Endothelial cell of umbilical vein (primary cell): ENCODE measurements around the gene MYMK. TPM values are rescaled to one million over a fixed set of nuclear protein-coding genes. Genes with fewer than 3 reads are reported as not detected.

Experiments
- BruUV-seq: library from RNA; stranded (reverse); fragments of 400-500 nt; replicated peaks from 2 replicates; lab custom pipeline; 2021; lab: Mats Ljungman, UMichigan
- CTCF ChIA-PET: fragments of 300-600, 350-600 bp; sonication (Branson Sonifier 250); formaldehyde crosslinking; loops from one replicate; lab custom pipeline; 2021; ENCODE audit warnings: antibody characterized with exemption, inconsistent platforms; lab: Charles Lee
- POLR2A ChIA-PET: fragments of 300-600, 350-600 bp; sonication (Branson Sonifier 250); formaldehyde crosslinking; loops from one replicate; lab custom pipeline; 2021; ENCODE audit warnings: antibody characterized with exemption, inconsistent platforms; lab: Charles Lee
- DNase-seq: peaks from one replicate; pipeline ENCODE4 v3.0.0-alpha.2; 2011; ENCODE audit warnings: low read depth, low spot score
- FAIRE-seq: peaks from 2 replicates; lab custom pipeline; 2011; peaks lifted over from hg19 to GRCh38; lab: Jason Lieb, UNC
- H2AFZ ChIP-seq: 2 replicates; pipeline ENCODE4 v1.6.0; 2012; ENCODE audit warnings: low read depth, low read length, control low read depth, inconsistent platforms
- H3K27ac ChIP-seq: 2 replicates; pipeline ENCODE4 v1.5.1; 2011; ENCODE audit warnings: low read depth, mild to moderate bottlenecking, control low read depth, low read length, moderate library complexity; ENCODE audit not compliant: insufficient read depth
- H3K27me3 ChIP-seq, 2 experiments: 2 replicates each; pipeline versions ENCODE4 v1.6.0 to v1.6.1; 2011; ENCODE audit warnings: low read length in 2 of 2, mixed read lengths in 1 of 2; ENCODE audit not compliant: control insufficient read depth in 2 of 2, insufficient read depth in 2 of 2
- H3K36me3 ChIP-seq, 2 experiments: 2 replicates in 1 of 2; 3 replicates in 1 of 2; pipeline ENCODE4 v1.5.1; 2011; ENCODE audit warnings: low read length in 2 of 2, mild to moderate bottlenecking in 1 of 2, moderate library complexity in 1 of 2; ENCODE audit not compliant: control insufficient read depth in 2 of 2, insufficient read depth in 2 of 2; ENCODE audit errors: extremely low read depth in 1 of 2
- H3K4me1 ChIP-seq: 3 replicates; pipeline ENCODE4 v1.5.1; 2011; ENCODE audit warnings: mild to moderate bottlenecking, low read length; ENCODE audit not compliant: control insufficient read depth, insufficient read depth; ENCODE audit errors: extremely low read depth
- H3K4me2 ChIP-seq: 2 replicates; pipeline ENCODE4 v1.6.1; 2011; ENCODE audit warnings: low read length, control low read depth, mixed read lengths; ENCODE audit not compliant: insufficient read depth
- H3K4me3 ChIP-seq, 3 experiments: fragments of 200-600 bp in 1 of 3; sonication (generic), shearing (Covaris generic) in 1 of 3; replicated peaks in 1 of 3; 2 replicates each; pipeline ENCODE4 v1.5.1; 2011 to 2016; ENCODE audit warnings: control low read depth in 3 of 3, low read length in 3 of 3, mild to moderate bottlenecking in 2 of 3, inconsistent platforms in 1 of 3, low read depth in 1 of 3, moderate library complexity in 1 of 3; ENCODE audit not compliant: insufficient read depth in 1 of 3
- H3K79me2 ChIP-seq: 2 replicates; pipeline ENCODE4 v1.6.0; 2012; ENCODE audit warnings: low read length, inconsistent platforms; ENCODE audit not compliant: control insufficient read depth, insufficient read depth
- H3K9ac ChIP-seq: replicated peaks from 2 replicates; pipeline ENCODE3; 2011; ENCODE audit warnings: low read length, control low read depth; ENCODE audit not compliant: insufficient read depth; ENCODE audit errors: extremely low read depth
- H3K9me1 ChIP-seq: replicated peaks from 3 replicates; pipeline ENCODE4 v1.6.0; 2011; ENCODE audit warnings: mild to moderate bottlenecking, low read length; ENCODE audit not compliant: control insufficient read depth, insufficient read depth; ENCODE audit errors: extremely low read depth
- H3K9me3 ChIP-seq: replicated peaks from 2 replicates; pipeline ENCODE4 v1.5.1; 2012; ENCODE audit warnings: low read length, inconsistent platforms; ENCODE audit not compliant: control insufficient read depth, insufficient read depth
- H4K20me1 ChIP-seq: replicated peaks from 2 replicates; pipeline ENCODE3; 2011; ENCODE audit warnings: mild to moderate bottlenecking, low read length; ENCODE audit not compliant: control insufficient read depth, insufficient read depth; ENCODE audit errors: extremely low read depth
- EZH2 ChIP-seq: IDR thresholded peaks from 2 replicates; pipeline ENCODE4 v1.6.1; 2012; ENCODE audit warnings: borderline replicate concordance, low read depth, mild to moderate bottlenecking, moderate library complexity, low read length, inconsistent platforms; ENCODE audit not compliant: severe bottlenecking
- FOS ChIP-seq: IDR thresholded peaks from 2 replicates; pipeline ENCODE4 v1.6.1; 2011; ENCODE audit warnings: mild to moderate bottlenecking, low read length, moderate library complexity, borderline replicate concordance; ENCODE audit not compliant: insufficient read depth
- GATA2 ChIP-seq: IDR thresholded peaks from 2 replicates; pipeline ENCODE4 v1.7.0; 2011; ENCODE audit warnings: low read depth, mild to moderate bottlenecking, moderate library complexity, mixed read lengths, low read length; ENCODE audit not compliant: insufficient read length, insufficient read depth
- JUN ChIP-seq: IDR thresholded peaks from 2 replicates; pipeline ENCODE4 v1.6.1; 2011; ENCODE audit warnings: borderline replicate concordance, low read depth; ENCODE audit not compliant: insufficient read length, insufficient read depth
- MYC ChIP-seq: IDR thresholded peaks from one replicate; pipeline ENCODE4 v1.6.1; 2011; ENCODE audit warnings: mild to moderate bottlenecking, low read depth, low read length
- POLR2A ChIP-seq: IDR thresholded peaks from 2 replicates; pipeline ENCODE4 v1.6.1; 2012; ENCODE audit warnings: low read depth, mild to moderate bottlenecking, control low read depth, low read length
- POLR2AphosphoS5 ChIP-seq: IDR thresholded peaks from 2 replicates; pipeline ENCODE4 v1.6.1; 2012; ENCODE audit warnings: low read depth, mild to moderate bottlenecking, control low read depth, low read length, moderate library complexity; ENCODE audit not compliant: insufficient read depth
- dilution Hi-C: fragments of 300-500 bp; cut with MboI; formaldehyde crosslinking; loops from one replicate; pipeline ENCODE4 v1.15.0; 2019; ENCODE audit warnings: low sequenced_read_pairs; ENCODE audit not compliant: extremely low pct_ligation_motif_present
- intact Hi-C: fragments of 100-400 bp; cut with micrococcal nuclease; formaldehyde crosslinking; loops from one replicate; pipeline ENCODE4 v1.10.0; 2022
- polyA plus RNA-seq, 4 experiments: library from polyadenylated mRNA; depleted of rRNA in 3 of 4; stranded (reverse) in 3 of 4; unstranded in 1 of 4; fragments of >200 nt; gene quantifications; 2 replicates each; pipeline versions ENCODE4 v1.2.1 to v1.2.3, GENCODE V29; 2011 to 2012; ENCODE audit warnings: missing spikeins in 1 of 4
- total RNA-seq: library from RNA; stranded (reverse); gene quantifications from 2 replicates; pipeline ENCODE4 v1.2.3, GENCODE V29; 2021
- TF ChIP-seq, protein P1 (sequence below): IDR thresholded peaks from 2 replicates; pipeline ENCODE4 v1.6.1; 2011; ENCODE audit not compliant: insufficient read depth, insufficient read length
- TF ChIP-seq, protein P2 (sequence below), 2 donors: IDR thresholded peaks; 1 replicate in 1 of 2; 2 replicates in 1 of 2; pipeline ENCODE4 v1.5.1; 2011; ENCODE audit warnings: low read length in 2 of 2, mild to moderate bottlenecking in 2 of 2, moderate library complexity in 2 of 2, control low read depth in 1 of 2, inconsistent platforms in 1 of 2, low read depth in 1 of 2; ENCODE audit not compliant: insufficient read depth in 1 of 2; ENCODE audit errors: extremely low read depth in 1 of 2

The MYMK gene
- total and polyA plus RNA-seq, 2 donors (not counting 3 experiments of a cell fraction or from before 2014, with no cell fraction given): not detected

DNA sequence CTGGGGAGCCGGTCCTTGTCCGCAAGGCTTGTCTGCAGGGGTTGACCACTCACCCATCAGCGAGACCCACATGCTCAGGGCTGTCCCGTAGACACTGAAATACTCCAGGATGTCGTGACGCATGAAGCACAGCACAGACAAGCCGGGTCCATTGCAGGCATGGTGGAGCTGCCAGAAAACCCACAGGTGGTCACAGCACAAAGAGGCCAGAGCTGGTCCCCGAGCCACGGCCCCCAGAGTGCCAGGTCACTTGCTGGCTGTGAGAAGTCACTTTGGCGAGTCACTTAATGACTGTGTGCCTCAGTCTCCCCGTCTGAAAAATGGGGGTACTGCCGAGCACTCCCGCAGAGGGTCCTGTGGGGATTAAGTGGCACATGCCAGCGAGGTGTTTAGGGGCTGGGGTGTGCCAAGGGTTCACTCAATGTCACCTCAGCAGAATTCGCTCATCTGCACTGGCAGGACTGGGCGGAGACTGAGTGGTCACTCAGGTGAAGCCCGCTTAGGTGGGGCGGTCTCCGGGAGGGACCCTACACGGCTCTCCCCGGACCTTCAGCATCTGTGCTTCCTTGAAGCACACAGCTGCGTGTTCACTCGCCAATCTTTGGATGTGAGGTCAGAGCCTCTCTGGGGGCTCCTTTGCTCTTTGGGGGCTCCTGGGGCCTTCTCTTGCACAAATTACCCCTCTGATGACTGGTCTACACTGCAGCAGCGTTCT, 4.5 kb downstream of the MYMK start:
- dilution Hi-C loops: no loop called here
- Histone ChIP-seq H3K9me1 (no peaks in the 10 kb centered on the region), H3K4me2 (no peak overlapping the region), H2AFZ (no peak overlapping the region), H3K4me3 (no peak overlapping the region), H3K9me3 (no peaks in the 10 kb centered on the region), H4K20me1 (no peaks in the 10 kb centered on the region), H3K27me3 (no peaks in the 10 kb centered on the region), H3K27ac (no peak overlapping the region), H3K36me3 (no peaks in the 10 kb centered on the region), H3K9ac (no peak overlapping the region), H3K79me2 (no peaks in the 10 kb centered on the region), H3K4me1 (no peaks in the 10 kb centered on the region)
- BruUV-seq: no TSS peak
- intact Hi-C loops: no loop called here
- no peak for FAIRE-seq
- TF ChIP-seq FOS (no peak), GATA2 (no peak), JUN (no peak), MYC (no peak)
- TF ChIP-seq, protein P1, sequence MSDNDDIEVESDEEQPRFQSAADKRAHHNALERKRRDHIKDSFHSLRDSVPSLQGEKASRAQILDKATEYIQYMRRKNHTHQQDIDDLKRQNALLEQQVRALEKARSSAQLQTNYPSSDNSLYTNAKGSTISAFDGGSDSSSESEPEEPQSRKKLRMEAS: no peak
- DNase-seq: no peak
- ChIA-PET CTCF (interaction anchor here (0.9 kb wide), 1 partner anchor 33 kb away, joined by 3 read pairs; no protein-coding TSS in a partner anchor), POLR2A (no interaction called here)

DNA sequence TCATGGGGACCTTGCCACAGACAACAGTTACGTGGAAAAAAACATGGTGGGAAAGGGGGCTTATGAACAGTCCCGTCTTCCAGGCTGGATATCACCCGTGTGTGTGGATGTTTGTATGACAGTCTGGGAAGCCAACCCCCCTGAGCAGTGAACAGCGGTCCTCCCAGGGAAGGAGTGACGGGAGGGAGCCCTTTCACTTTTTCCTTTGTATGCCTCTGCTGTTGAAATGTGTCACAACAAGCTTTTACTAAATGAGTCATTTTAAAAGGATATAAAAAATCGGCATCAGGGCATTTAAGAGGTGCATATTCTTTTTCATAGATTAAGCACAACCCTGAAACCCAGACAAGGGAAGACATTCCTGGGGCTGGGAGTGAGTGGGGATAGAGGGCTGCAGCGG, 5.1 kb downstream of the MYMK start:
- TF ChIP-seq, protein P1: no peak
- TF ChIP-seq MYC (no peak), POLR2A (no peak), POLR2AphosphoS5 (no peak), JUN (no peak), FOS (no peak), GATA2 (no peak), EZH2 (no peak)
- TF ChIP-seq, protein P2, sequence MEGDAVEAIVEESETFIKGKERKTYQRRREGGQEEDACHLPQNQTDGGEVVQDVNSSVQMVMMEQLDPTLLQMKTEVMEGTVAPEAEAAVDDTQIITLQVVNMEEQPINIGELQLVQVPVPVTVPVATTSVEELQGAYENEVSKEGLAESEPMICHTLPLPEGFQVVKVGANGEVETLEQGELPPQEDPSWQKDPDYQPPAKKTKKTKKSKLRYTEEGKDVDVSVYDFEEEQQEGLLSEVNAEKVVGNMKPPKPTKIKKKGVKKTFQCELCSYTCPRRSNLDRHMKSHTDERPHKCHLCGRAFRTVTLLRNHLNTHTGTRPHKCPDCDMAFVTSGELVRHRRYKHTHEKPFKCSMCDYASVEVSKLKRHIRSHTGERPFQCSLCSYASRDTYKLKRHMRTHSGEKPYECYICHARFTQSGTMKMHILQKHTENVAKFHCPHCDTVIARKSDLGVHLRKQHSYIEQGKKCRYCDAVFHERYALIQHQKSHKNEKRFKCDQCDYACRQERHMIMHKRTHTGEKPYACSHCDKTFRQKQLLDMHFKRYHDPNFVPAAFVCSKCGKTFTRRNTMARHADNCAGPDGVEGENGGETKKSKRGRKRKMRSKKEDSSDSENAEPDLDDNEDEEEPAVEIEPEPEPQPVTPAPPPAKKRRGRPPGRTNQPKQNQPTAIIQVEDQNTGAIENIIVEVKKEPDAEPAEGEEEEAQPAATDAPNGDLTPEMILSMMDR (IDR thresholded peaks at IDR 0.05; ENCODE audit: extremely low read depth in 1 of 2, insufficient read depth in 1 of 2, low read depth in 1 of 2, low read length in 2 of 2): no peak
- H3K27ac ChIP-seq: no peak overlapping the region
- no peaks in the 10 kb centered on the region for H3K4me1 ChIP-seq
- no peaks in the 10 kb centered on the region for H3K9me1 ChIP-seq
- no peaks in the 10 kb centered on the region for H3K27me3 ChIP-seq
- CTCF ChIA-PET: interaction anchor here (0.9 kb wide), 1 partner anchor 33 kb away, joined by 3 read pairs; no protein-coding TSS in a partner anchor
- no peak overlapping the region for H3K4me3 ChIP-seq
- DNase-seq (no peak), FAIRE-seq (no peak)
- no TSS peak for BruUV-seq
- no peak overlapping the region for H3K9ac ChIP-seq
- H2AFZ ChIP-seq: no peak overlapping the region
- H3K4me2 ChIP-seq: no peak overlapping the region
- dilution Hi-C loops (no loop called here), intact Hi-C loops (no loop called here)
- no peaks in the 10 kb centered on the region for H3K9me3 ChIP-seq
- H3K36me3 ChIP-seq: no peaks in the 10 kb centered on the region
- H3K79me2 ChIP-seq: no peaks in the 10 kb centered on the region
- no peaks in the 10 kb centered on the region for H4K20me1 ChIP-seq
- POLR2A ChIA-PET: no interaction called here
